Suppressor macrophage treated with lipopolysaccharide for 1 hour (primary cell): ENCODE measurements around the gene RABL3.
"Not testable (repeated sequence)": the region's sequence is repeated elsewhere in the genome, so short reads cannot be mapped to it uniquely, and the experiment has no call there.

ENCODE experiments used
- DNase-seq, 3 donors: peaks; one replicate each; pipeline ENCODE4 v3.0.0-alpha.2; 2020 to 2022

RABL3 gene, protein sequence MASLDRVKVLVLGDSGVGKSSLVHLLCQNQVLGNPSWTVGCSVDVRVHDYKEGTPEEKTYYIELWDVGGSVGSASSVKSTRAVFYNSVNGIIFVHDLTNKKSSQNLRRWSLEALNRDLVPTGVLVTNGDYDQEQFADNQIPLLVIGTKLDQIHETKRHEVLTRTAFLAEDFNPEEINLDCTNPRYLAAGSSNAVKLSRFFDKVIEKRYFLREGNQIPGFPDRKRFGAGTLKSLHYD

GRCh38 chr3:120742198-120742848, at the start of gene RABL3, which contains the start of gene GTF2E1:
Gene RABL3, minus strand, starts transcription at chr3:120742516. Its CDS starts 9 bp downstream, at chr3:120742507.
Gene GTF2E1, plus strand, starts transcription at chr3:120742744. Its CDS starts 7,809 bp downstream, at chr3:120750553.
- peak; percentile 97 to 99 (median 99) for DNase-seq

GRCh38 chr3:120791913-120792312, 49.6 kb upstream of the RABL3 start:
- no peak for DNase-seq

GRCh38 chr3:120791010-120791409, 48.7 kb upstream of the RABL3 start:
- DNase-seq: no peak

DNA sequence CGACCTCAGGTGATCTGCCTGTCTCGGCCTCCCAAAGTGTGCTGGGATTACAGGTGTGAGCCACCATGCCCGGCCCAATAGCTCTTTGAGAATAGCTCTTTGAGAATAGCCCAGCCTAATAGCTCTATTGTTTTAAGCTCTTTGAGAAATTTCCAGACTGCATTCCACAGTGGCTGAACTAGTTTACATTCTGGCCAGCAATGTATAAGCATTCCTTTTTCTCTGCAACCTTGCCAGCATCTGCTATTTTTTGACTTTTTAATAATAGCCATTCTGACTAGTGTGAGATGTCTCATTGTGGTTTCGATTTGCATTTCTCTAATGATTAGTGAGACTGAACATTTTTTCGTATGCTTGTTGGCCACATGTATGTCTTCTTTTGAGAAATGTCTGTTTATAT, 43.5 kb upstream of the RABL3 start:
- DNase-seq: not testable (repeated sequence)

DNA sequence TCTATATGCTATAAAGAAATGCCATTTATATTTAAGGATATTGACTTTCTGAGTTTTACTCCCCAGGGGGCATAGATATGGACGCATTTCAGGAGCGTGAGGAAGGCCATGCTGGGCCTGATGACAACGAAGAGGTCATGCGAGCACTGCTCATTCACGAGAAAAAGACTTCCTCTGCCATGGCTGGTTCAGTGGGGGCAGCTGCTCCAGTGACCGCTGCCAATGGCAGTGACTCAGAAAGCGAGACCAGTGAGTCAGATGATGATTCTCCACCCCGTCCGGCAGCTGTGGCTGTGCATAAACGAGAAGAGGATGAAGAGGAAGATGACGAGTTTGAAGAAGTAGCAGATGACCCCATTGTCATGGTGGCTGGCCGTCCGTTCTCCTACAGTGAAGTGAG, 38.7 kb upstream of the RABL3 start:
- peak; percentile 88 to 92 (median 92) for DNase-seq

- no peak for DNase-seq
Observed at GRCh38 chr3:120778776-120779175, 36.5 kb upstream of the RABL3 start.

- DNase-seq: no peak
Observed at GRCh38 chr3:120775411-120775810, 33.1 kb upstream of the RABL3 start.

DNA sequence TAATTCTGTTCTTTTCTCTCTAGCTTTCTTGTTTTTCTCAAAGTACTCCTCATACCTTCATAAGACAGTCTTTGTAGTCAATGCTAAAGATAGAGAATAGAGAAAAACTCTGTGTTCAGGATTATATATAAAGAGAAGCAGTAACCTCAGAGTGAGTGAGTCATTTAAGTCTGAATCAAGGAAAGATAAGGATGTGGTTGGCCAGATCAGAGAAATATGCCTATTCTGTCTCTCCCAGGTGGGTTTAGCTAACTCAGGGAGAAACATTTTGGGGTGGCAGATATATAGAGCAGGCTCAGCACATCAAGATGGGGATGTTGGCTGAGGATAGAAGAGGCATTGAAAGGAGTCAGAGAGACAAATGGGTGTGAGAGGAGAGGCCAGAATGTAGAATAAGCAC, 31.6 kb upstream of the RABL3 start:
- no peak for DNase-seq

GRCh38 chr3:120772081-120772480, 29.8 kb upstream of the RABL3 start:
- no peak for DNase-seq

DNA sequence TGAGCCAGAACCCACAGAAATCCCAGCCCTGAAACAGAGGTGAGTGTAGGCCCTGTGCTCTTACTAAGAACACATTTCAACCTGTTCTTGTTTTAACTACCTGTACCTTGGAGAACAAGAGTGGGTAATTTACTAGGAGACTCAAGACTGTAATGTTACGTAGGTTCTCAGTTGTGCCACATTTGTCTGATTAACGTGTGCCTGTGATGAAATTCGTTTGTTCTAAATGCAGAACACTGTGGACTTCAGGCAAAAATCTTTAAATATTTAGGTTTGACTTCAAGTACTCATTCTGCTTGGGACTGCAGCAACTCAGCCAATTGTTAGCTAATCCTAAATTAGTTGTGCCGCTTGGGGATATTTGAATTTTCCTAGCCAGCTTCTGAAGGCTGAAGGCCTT, 28.6 kb upstream of the RABL3 start:
- DNase-seq: no peak

- DNase-seq: peak; percentile 27 to 31 (median 29)
Observed at GRCh38 chr3:120769436-120769835, 27.1 kb upstream of the RABL3 start.

DNA sequence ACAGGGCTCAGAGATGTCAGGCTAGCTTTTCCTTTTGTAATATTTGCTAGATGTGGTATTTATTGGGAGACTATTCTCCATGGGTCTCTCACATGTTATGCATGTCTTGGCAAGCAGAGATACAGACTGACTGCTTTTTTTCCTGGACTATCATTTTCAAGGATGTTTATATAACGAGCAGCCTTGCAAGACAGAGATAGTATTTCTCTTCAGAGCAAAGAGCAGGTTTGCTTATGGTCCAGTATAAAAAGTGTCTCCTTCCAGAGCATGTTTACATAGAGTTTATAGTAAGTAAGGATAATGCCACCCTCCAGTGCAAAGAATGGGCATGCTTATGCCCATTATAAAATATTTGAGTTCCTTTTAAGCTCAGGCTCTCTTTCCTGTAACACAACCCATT, 24.8 kb upstream of the RABL3 start:
- no peak for DNase-seq

- no peak for DNase-seq
Observed at GRCh38 chr3:120766576-120766975, 24.3 kb upstream of the RABL3 start.

DNA sequence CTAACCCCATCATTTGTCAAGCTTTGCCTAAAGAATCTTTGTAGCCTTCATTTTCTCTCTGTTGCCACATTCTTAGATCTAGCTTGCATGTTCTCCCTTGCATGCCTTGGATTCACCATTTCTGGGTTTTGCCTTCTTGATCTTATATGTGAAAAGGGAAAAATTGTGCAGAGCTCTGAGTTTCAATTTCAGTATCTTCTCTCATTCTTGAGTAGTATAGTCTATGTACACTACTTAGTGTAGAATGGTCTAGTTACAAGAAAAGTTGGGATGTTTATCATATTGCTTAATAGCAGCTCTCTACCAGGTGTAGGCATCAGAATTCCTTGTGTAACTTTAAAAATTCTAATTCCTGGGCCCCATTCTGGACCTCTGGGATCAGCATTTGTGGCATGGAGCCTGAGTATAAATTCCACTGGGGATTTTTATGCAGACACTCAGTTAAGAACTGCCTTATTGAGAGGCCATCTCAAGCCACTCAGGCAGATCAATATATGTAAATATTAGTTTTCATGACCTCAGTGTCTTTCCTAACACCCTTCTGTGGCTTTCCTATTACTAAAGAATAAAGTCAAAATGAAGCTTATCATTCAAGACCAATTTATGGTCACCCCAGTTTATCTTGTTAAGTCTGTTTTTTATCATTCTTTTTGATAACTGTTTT, 23.6 kb upstream of the RABL3 start:
- DNase-seq: no peak

- no peak for DNase-seq
Observed at GRCh38 chr3:120764206-120764605, 21.9 kb upstream of the RABL3 start.

GRCh38 chr3:120763601-120764000, 21.3 kb upstream of the RABL3 start:
- peak in 2 of 3 donors; percentile 23 to 26 for DNase-seq

GRCh38 chr3:120762615-120763014, 20.3 kb upstream of the RABL3 start:
- DNase-seq: no peak

DNA sequence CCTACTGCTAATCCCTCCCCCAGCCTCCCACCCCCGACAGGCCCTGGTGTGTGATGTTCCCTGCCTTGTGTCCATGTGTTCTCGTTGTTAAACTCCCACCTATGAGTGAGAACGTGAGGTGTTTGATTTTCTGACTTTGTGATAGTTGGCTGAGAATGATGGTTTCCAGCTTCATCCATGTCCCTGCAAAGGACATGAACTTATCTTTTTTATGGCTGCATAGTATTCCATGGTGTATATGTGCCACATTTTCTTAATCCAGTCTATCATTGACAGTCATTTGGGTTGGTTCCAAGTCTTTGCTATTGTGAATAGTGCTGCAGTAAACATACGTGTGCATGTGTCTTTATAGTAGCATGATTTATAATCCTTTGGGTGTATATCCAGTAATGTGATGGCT, 16.2 kb upstream of the RABL3 start:
- not testable (repeated sequence) for DNase-seq

- DNase-seq: peak in 2 of 3 donors; percentile 29 to 32
Observed at GRCh38 chr3:120756061-120756460, 13.7 kb upstream of the RABL3 start.

- DNase-seq: no peak
Observed at GRCh38 chr3:120753810-120754209, 11.5 kb upstream of the RABL3 start.

- peak in 1 of 3 donors; percentile 17 for DNase-seq
Observed at GRCh38 chr3:120752865-120753264, 10.5 kb upstream of the RABL3 start.

DNA sequence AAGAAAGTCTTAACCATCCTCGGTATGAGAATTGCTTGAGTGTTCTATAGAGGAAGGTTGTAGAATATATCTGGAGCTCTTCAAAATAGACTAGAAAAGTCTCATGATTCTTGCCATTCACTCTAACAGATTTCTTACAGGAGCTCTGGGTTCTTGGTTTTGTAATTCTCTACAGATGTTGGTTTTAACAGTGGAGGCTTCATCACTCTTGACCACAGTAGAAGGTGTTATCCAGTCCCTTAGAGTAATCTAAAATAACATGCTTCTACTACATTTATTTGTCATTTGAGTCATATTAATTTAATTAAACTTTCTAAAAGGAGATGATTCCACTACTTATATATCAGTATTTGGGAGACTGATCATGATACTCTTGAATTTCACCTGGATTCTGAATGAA, 9.9 kb upstream of the RABL3 start:
- DNase-seq: no peak

DNA sequence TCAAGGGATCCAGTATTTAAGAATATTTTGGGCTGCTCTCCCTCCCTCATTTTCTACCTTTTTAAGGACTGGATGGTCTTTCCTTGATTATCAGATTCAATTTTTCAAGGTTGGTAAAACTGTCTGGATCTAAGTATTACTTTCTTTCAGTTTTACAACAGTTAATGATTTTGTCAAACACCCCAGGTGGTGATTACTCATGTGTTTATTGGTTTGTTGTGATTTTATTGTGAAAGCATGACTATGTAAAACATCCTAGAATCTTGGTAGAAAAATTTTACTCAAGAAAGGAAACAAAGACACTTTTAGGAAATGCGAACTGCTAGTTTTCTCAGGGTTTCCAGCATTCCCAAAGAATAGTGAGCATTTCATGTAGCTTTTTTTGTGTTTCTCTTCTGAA, 7.5 kb upstream of the RABL3 start:
- peak in 1 of 3 donors; percentile 24 for DNase-seq

GRCh38 chr3:120745466-120745865, 3.1 kb upstream of the RABL3 start:
- no peak for DNase-seq
